ENCODE results near the gene EVC2. TPM values are rescaled to one million over a fixed set of nuclear protein-coding genes. Genes with fewer than 3 reads are reported as not detected.

The EVC2 gene
- total RNA-seq, 1 donor from 2014 or later: 7.4 TPM

GRCh38 chr4:5756271-5756670 lies 47.9 kb upstream of the EVC2 start:
- Mint-ChIP-seq H3K27me3 (ENCODE audit: unreplicated experiment) (peaks cover 4% of the 10 kb centered on the region), H3K9me3 (ENCODE audit: unreplicated experiment) (no peaks in the 10 kb centered on the region), H3K36me3 (ENCODE audit: low read depth, unreplicated experiment) (peaks cover 18% of the 10 kb centered on the region), H3K4me1 (ENCODE audit: unreplicated experiment) (peaks cover 15% of the 10 kb centered on the region), H3K27ac (ENCODE audit: unreplicated experiment) (no peak overlapping the region), H3K4me3 (ENCODE audit: unreplicated experiment) (peak overlapping the region; percentile 59)
- no peak for DNase-seq (ENCODE audit: low spot score)
- TF ChIP-seq CTCF (IDR thresholded peaks at IDR 0.05; ENCODE audit: unreplicated experiment): no peak

DNA sequence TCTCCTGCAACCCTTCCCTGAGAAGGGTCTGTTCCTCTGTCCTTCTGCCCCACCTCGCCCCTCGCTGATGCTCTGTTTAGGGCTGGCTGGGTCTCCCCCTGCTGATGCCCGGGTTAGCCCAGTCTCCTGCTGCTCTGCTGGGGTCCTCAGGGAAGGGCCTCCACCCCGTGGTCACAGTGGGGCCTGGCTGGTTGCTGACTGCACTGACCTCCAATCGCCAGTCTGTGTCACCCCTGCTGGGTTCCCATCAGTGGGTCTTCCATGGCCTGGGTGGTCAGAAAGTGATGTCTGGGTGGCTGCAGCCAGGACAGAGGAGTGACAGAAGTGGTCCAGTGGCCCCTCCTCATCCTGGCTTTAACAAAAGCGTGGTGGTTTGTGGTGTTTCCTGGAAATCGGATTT lies 47.3 kb upstream of the EVC2 start:
- H3K9me3 Mint-ChIP-seq (ENCODE audit: unreplicated experiment): no peaks in the 10 kb centered on the region
- H3K4me3 Mint-ChIP-seq (ENCODE audit: unreplicated experiment): no peak overlapping the region
- no peak for TF ChIP-seq CTCF (IDR thresholded peaks at IDR 0.05; ENCODE audit: unreplicated experiment)
- peaks cover 4% of the 10 kb centered on the region for H3K27me3 Mint-ChIP-seq (ENCODE audit: unreplicated experiment)
- H3K36me3 Mint-ChIP-seq (ENCODE audit: low read depth, unreplicated experiment): peaks cover 18% of the 10 kb centered on the region
- no peak for DNase-seq (ENCODE audit: low spot score)
- H3K27ac Mint-ChIP-seq (ENCODE audit: unreplicated experiment): no peak overlapping the region
- H3K4me1 Mint-ChIP-seq (ENCODE audit: unreplicated experiment): peaks cover 15% of the 10 kb centered on the region

DNA sequence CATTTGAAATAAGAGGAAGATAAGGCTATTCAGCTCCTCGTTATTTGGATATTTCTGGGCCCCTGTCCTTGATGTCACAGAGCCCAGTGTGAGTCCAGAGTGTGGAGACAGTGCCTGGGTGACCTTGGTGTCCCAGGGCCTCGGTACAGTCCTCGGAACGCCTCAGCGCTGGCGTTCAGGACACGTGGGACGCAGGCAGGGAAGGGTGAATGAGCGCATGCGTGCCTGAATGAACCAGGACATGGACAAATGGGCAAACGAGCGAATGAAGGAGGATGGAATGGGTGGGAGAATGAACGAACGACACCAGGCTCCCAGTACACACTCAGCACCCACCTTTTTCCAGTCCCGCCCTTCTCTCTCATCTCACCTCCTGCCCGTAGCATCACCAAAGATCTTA lies 46.8 kb upstream of the EVC2 start:
- Mint-ChIP-seq H3K4me1 (ENCODE audit: unreplicated experiment) (peaks cover 15% of the 10 kb centered on the region), H3K36me3 (ENCODE audit: low read depth, unreplicated experiment) (peaks cover 17% of the 10 kb centered on the region), H3K27ac (ENCODE audit: unreplicated experiment) (no peak overlapping the region), H3K4me3 (ENCODE audit: unreplicated experiment) (no peak overlapping the region), H3K27me3 (ENCODE audit: unreplicated experiment) (peaks cover 4% of the 10 kb centered on the region), H3K9me3 (ENCODE audit: unreplicated experiment) (no peaks in the 10 kb centered on the region)
- no peak for DNase-seq (ENCODE audit: low spot score)
- TF ChIP-seq CTCF (IDR thresholded peaks at IDR 0.05; ENCODE audit: unreplicated experiment): no peak

DNA sequence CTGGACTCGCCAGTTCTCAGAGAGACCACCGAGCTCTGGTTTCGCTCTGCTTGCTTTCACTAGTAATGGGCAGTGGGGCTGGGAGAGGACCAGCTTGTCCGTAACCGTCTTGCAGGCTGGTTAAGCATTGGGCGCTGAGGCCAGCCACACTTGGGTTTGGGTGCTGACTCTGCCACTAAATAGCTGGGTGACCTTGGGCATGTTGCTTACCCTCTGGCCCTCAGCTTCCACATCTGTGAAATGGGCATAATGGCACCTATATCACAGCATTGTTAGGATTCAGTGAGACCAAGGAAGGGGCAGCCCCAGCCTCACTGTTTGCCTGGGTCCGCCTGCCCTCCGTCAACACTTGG lies 46.1 kb upstream of the EVC2 start:
- no peaks in the 10 kb centered on the region for H3K9me3 Mint-ChIP-seq (ENCODE audit: unreplicated experiment)
- no peak for DNase-seq (ENCODE audit: low spot score)
- H3K27me3 Mint-ChIP-seq (ENCODE audit: unreplicated experiment): peaks cover 4% of the 10 kb centered on the region
- H3K4me1 Mint-ChIP-seq (ENCODE audit: unreplicated experiment): peaks cover 15% of the 10 kb centered on the region
- no peak overlapping the region for H3K4me3 Mint-ChIP-seq (ENCODE audit: unreplicated experiment)
- TF ChIP-seq CTCF (IDR thresholded peaks at IDR 0.05; ENCODE audit: unreplicated experiment): no peak
- peaks cover 17% of the 10 kb centered on the region for H3K36me3 Mint-ChIP-seq (ENCODE audit: low read depth, unreplicated experiment)
- H3K27ac Mint-ChIP-seq (ENCODE audit: unreplicated experiment): no peak overlapping the region

DNA sequence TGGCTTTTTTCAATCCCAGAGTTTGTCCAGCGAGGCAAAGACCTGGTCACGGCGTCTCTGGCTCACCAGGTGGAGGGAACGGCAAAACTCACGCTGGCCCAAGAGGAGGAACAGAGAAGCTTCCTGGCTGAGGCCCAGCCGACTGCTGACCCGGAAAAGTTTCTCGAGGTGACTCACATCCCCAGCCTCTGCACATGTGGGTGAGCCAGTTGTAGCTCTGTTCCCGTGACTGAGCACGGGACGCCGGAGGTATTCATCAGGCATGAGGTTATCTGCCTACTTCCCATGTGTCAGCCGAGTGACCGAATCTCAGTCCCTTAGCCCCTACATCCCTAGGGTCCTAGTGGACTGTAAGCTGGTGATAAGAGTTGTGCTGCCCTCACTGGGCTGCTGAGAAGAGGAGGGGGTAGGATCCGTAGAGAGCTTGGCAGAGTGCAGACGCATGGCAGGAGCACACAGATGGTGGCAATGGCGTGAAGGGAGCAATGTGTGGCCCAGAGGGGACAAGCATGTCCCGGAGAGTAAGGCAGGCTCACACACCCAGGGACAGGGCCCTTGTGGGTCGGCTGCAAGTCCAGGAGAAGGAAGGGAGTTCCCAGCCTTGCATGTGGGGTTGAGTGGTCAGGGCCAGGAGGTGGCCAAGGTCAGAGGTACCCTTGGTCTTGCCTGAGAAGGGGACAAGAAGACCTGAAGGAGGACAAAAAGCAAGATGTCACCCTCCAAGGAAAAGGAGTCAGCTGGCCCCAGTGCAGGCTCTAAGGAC lies 45.6 kb upstream of the EVC2 start:
- peak overlapping the region; percentile 79 for H3K4me3 Mint-ChIP-seq (ENCODE audit: unreplicated experiment)
- peaks cover 4% of the 10 kb centered on the region for H3K27me3 Mint-ChIP-seq (ENCODE audit: unreplicated experiment)
- no peaks in the 10 kb centered on the region for H3K9me3 Mint-ChIP-seq (ENCODE audit: unreplicated experiment)
- H3K27ac Mint-ChIP-seq (ENCODE audit: unreplicated experiment): no peak overlapping the region
- TF ChIP-seq CTCF (IDR thresholded peaks at IDR 0.05; ENCODE audit: unreplicated experiment): no peak
- H3K4me1 Mint-ChIP-seq (ENCODE audit: unreplicated experiment): peaks cover 15% of the 10 kb centered on the region
- DNase-seq (ENCODE audit: low spot score): no peak
- H3K36me3 Mint-ChIP-seq (ENCODE audit: low read depth, unreplicated experiment): peaks cover 17% of the 10 kb centered on the region

Data from endothelial cell (in vitro differentiated cells).